GM12878 (cell line): ENCODE results near the gene EPS8L1.

Experiments used
- BCL11A ChIP-seq: IDR thresholded peaks from 2 replicates; pipeline ENCODE4 v1.6.1; 2011; ENCODE audit warnings: low read depth, low read length
- CREB1 ChIP-seq: IDR thresholded peaks from 2 replicates; pipeline ENCODE4 v1.6.1; 2012; ENCODE audit warnings: low read depth, mild to moderate bottlenecking, inconsistent platforms
- E2F8 ChIP-seq: fragments of 450-650 bp; IDR thresholded peaks from 2 replicates; pipeline ENCODE4 v1.6.1; 2018; ENCODE audit warnings: mild to moderate bottlenecking, low read depth, moderate library complexity; ENCODE audit not compliant: partially characterized antibody
- FOS ChIP-seq: IDR thresholded peaks from 3 replicates; pipeline ENCODE4 v1.6.1; 2011; ENCODE audit warnings: borderline replicate concordance; ENCODE audit not compliant: insufficient read length; ENCODE audit errors: extremely low read depth
- MAX ChIP-seq: IDR thresholded peaks from 2 replicates; pipeline ENCODE4 v1.6.1; 2012; ENCODE audit warnings: low read depth, low read length, improper control_type of control experiment
- MXI1 ChIP-seq: fragments of 150-350 bp; IDR thresholded peaks from 2 replicates; pipeline ENCODE4 v1.6.1; 2011; ENCODE audit warnings: low read depth, mild to moderate bottlenecking, inconsistent platforms, low read length, improper control_type of control experiment
- MYC ChIP-seq: IDR thresholded peaks from 2 replicates; pipeline ENCODE4 v1.6.1; 2011; ENCODE audit warnings: mild to moderate bottlenecking, low read length, moderate library complexity, inconsistent platforms; ENCODE audit not compliant: insufficient read depth, insufficient replicate concordance, insufficient read length, severe bottlenecking
- RCOR1 ChIP-seq: conservative IDR thresholded peaks from 2 replicates; pipeline ENCODE4 v1.6.1; 2012; ENCODE audit warnings: low read depth, low read length, improper control_type of control experiment
- RFX5 ChIP-seq: IDR thresholded peaks from 2 replicates; pipeline ENCODE4 v1.6.1; 2011; ENCODE audit warnings: low read depth, low read length, improper control_type of control experiment
- USF2 ChIP-seq: IDR thresholded peaks from 2 replicates; pipeline ENCODE4 v1.6.1; 2011; ENCODE audit warnings: low read depth, low read length, improper control_type of control experiment, borderline replicate concordance
- ZBTB11 ChIP-seq: fragments of 450-650 bp; formaldehyde crosslinking; IDR thresholded peaks from 2 replicates; pipeline ENCODE4 v1.5.0; 2022; ENCODE audit warnings: mild to moderate bottlenecking, missing genetic modification characterization
- TF ChIP-seq, protein P1 (sequence below), 3 experiments: IDR thresholded peaks in 2 of 3; conservative IDR thresholded peaks in 1 of 3; 2 replicates each; pipeline ENCODE4 v1.5.1; 2011; ENCODE audit warnings: low read depth in 3 of 3, low read length in 3 of 3, mild to moderate bottlenecking in 3 of 3, control low read depth in 2 of 3, moderate library complexity in 2 of 3, inconsistent platforms in 1 of 3, mixed read lengths in 1 of 3; ENCODE audit not compliant: control insufficient read depth in 2 of 3, insufficient read depth in 1 of 3; ENCODE audit errors: extremely low read depth in 1 of 3

DNA sequence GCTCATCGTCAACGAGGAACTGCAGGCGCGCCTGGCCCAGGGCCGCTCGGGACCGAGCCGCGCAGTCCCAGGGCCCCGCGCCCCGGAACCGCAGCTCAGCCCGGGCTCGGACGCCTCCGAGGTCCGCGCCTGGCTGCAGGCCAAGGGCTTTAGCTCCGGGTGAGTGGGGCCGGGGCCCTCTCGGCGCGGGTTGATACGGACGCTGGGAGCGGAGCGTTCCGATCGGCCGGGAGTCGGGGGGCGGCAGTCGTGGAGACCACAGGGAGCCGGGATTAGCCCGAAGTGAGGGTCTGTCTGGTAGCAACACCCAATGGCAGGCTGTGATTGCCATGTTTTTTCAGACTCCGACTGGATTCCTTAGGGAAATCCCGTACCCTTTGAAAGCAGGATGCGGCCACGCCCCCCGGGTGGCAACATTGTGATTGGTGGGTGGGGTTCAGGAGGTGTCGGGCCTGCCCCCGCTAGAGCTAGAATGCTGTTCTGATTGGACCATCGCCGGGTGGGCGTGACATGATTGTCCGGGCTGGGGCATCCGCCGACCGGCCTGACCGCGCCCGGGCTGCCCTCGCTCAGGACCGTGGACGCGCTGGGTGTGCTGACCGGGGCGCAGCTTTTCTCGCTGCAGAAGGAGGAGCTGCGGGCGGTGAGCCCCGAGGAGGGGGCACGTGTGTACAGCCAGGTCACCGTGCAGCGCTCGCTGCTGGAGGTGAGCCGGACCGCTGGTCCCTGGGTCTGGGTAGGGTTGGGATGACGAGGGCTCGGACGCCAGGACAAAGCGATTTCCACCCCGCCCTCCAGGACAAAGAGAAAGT, 11.3 kb downstream of the EPS8L1 start:
- TF ChIP-seq BCL11A (no peak), FOS (no peak), MYC (no peak), USF2 (no peak), RFX5 (no peak), RCOR1 (no peak), E2F8 (no peak), ZBTB11 (CRISPR knock-in tag) (no peak), MAX (no peak), CREB1 (no peak), MXI1 (no peak)
- TF ChIP-seq, protein P1, sequence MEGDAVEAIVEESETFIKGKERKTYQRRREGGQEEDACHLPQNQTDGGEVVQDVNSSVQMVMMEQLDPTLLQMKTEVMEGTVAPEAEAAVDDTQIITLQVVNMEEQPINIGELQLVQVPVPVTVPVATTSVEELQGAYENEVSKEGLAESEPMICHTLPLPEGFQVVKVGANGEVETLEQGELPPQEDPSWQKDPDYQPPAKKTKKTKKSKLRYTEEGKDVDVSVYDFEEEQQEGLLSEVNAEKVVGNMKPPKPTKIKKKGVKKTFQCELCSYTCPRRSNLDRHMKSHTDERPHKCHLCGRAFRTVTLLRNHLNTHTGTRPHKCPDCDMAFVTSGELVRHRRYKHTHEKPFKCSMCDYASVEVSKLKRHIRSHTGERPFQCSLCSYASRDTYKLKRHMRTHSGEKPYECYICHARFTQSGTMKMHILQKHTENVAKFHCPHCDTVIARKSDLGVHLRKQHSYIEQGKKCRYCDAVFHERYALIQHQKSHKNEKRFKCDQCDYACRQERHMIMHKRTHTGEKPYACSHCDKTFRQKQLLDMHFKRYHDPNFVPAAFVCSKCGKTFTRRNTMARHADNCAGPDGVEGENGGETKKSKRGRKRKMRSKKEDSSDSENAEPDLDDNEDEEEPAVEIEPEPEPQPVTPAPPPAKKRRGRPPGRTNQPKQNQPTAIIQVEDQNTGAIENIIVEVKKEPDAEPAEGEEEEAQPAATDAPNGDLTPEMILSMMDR (IDR thresholded peaks at IDR 0.05 in 2 of 3, conservative IDR thresholded peaks at IDR 0.05 in 1 of 3; ENCODE audit: control insufficient read depth in 2 of 3, extremely low read depth in 1 of 3, insufficient read depth in 1 of 3, low read depth in 3 of 3, low read length in 3 of 3): no peak
